HG02885 (cell line): Measurements from ENCODE around the gene PMM2.
A peak's percentile ranks its signal among the peaks of the same experiment; 100 is the strongest.

Source experiments
- ATAC-seq: cut with Tn5 transposase; IDR thresholded peaks from one replicate; pipeline ENCODE4 v1.9.1; 2021; ENCODE audit warnings: mild to moderate bottlenecking; ENCODE audit not compliant: unreplicated experiment, poor library complexity

The PMM2 gene

DNA sequence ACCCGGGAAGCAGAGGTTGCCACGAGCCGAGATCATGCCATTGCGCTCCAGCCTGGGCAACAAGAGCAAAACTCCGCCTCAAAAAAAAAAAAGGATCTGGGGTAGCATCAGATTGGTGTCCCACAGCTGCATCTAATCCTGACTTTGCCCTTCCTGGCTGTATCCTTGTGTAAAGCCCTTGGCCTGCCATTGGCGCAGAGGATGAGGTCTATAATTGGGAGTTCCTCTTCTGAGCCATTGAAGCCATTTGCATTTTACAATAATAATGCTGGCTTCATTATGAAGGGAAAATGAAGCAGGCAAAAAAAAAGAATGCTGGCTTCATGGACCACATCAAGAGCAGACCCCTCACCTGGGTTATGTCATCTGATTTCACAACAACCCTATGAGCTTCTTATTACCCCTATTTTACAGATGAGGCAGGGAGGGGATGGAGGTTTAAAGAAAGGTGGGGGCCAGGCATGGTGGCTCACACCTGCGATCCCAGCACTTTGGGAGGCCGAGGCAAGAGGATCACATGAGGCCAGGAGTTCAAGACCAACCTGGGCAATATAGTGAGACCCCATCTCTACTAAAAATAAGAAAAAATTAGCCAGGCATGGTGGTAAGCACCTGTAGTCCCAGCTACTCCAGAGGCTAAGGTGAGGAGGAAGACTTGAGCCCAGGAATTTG lies 83.3 kb downstream of the PMM2 start:
- ATAC-seq, result no peak

DNA sequence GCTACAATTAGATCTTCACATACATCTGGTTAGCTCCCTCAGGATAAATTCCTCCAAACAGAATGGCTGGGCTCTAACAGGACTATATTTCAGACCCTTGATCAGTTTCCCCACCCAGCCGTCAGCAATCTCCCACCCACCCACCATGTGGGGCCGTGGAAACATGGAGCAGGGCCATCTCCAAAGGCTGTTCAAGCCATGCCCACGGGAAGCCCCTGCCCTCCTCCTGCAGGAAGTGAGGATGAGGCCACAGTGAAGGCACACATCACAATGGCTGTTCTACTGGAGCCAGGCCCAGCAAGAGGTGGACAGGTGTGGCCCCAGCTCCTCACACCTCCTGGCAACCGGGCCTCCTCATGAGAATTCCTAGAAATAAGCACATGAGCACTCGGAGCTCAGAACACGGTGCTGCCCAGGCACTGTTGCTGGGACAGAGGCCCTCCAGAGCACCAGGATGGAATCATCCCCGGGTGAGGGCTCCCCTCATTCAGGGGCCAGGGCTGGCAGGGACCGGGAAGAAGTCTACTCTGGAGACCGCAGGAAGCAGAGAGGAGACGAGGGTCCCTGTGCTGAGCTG lies 84.5 kb downstream of the PMM2 start, which contains the start of gene LITAFD:
LITAFD (plus strand) TSS at position 311 of the 577 bp plus-strand sequence. CDS start 2,005 bp downstream, outside the sequence.
- ATAC-seq, result no peak

DNA sequence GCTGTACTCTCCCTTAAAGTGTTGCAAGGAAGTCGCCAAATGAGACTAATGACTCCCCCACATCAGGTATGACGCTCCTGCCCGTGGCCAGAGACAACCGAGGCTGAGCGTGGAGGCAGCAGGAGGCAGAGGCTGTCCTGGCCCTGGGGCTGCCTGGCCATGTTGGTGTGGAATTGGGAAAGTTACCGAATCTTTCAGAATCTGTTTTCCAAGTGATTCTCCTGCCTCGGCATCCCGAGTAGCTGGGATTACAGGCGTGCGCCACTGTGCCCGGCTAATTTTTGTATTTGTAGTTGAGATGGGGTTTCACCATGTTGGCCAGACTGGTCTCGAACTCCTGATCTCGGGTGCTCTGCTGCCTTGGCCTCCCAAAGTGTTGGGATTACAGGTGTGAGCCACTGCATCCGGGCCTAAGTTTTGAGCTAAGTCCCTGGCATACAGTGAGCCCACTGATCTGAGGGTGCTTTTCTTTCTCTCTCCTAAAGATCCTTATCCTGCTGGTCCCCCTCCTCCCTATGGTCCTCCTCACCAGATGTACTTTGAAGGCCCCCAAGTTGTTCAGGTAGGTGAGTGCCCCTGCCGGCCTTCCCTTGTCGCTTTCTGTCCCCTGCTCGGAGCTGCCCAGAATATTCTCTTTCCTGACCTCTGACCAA lies 85.2 kb downstream of the PMM2 start:
- ATAC-seq, result no peak

DNA sequence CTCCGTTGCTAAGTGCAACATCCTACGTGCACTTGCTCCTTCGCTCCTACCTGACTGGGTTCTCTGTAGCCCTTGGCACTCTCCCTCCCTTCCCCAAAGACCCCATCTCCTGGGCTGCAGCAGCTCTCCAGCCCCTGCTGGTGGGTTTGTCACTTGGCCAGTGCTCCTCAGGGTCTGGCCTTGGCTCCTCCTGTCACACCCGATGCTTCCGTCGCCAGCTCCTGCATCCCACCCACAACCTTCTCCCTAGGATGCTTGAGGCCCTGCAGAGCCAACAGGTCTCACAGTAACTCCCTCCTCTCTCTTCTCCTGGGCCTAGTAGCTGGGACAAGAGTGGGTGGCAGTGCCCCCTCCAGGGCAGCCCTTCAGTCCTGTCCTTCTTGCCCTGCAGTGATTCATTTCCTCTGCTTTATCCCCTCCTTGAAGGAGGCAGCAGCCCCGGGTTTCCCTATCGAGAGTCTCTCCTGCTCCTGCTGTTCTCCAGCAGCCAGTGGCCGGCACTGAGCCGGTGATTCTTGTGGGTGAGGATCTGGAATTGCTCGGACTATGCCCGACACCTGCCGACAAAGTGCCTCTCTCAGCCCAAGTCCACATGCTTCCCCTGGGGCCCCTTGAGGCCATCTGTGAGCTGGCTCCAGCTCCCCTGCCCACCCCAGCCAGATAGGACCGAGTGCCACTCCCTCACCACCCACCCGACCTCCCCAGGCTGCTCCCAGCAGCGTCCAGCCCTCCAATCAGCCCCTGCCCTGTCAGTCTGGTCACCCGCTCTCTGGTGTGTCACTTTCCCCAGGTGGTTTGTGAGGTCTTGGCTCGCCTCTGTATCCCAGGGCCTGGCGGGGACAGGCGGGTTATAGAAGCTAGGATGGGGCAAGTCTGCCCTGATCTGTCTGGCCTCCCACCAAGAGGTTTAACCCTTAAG lies 88.3 kb downstream of the PMM2 start:
- no peak for ATAC-seq

DNA sequence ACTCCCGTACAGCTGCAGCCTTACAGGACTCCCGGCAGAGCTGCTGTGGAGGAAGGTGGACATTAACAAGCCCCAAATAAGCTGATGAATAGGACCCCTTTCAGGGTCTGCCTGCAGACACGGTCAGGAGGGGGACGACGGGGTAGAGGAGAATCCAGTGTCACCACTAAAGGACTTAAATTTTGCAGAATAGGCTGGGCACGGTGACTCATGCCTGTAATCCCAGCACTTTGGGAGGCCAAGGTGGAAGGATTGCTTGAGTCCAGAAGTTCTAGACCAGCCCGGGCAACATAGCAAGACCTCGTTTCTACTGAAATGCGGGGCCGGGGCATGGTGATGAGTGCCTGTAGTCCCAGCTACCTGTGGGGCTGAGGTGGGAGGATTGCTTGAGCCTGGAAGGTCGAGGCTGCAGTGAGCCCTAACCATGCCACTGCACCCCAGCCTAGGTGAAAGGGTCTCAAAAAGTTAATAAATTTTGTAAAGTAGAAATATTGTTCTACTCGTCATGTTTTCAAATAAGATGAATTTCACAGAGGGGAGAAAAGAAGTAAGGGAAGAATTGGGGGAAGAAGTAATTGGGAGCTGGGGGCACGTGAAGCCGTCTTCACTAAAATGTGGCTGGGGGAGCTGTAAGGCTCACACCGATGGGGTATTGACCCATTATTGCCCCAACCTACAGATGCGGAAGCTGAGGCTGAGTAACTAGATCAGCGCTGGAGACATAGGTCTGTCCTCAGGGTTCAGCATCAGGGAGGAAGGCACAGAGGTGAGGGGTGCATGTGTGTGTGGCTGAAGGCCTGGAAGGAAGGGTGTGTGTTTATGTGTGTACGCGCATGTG lies 89.2 kb downstream of the PMM2 start:
- ATAC-seq, result no peak

DNA sequence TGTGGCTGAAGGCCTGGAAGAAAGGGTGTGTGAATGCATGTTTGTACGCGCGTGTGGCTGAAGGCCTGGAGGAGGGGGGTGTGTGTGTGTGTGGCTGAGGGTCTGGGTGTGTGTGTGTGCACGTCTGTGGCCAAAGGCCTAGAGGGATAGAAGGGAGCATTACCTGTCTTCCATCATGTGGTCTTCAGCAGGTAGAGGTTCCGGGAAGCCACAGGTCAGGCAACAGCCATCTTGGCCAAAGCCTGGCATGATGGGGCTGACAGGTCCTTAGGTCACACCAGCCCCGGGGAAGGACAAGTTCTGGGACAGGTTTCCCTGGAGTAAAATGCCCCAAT lies 89.8 kb downstream of the PMM2 start:
- no peak for ATAC-seq

DNA sequence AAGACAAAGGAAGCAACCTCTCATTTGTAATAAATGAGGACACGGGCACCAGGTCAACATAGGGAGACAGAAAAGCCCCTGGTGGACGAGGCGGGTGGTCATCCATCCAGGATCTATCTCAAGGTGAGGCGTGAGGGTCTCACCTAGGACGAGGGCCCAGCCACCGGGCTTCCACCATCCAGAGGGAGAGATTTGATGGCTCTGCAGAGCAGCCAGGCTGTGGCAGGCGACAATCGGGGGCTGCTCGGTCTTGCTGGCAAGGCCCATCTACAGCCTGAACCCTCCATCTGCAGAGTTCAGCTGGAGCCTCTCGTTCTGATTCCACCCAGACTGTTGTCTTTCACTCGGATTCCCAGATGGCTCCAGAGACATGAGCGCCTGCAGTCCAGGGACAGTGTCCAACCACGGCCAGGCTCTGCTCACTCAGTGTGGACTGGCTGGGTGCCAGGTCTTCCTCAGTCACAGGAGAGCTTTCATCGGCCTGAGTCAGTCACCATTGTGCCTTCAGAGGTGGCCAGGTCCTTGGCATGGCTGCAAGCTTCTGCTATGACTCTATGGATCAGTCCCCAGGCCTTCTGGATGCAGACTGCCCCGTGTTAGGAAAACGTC lies 90.4 kb downstream of the PMM2 start:
- no peak for ATAC-seq

DNA sequence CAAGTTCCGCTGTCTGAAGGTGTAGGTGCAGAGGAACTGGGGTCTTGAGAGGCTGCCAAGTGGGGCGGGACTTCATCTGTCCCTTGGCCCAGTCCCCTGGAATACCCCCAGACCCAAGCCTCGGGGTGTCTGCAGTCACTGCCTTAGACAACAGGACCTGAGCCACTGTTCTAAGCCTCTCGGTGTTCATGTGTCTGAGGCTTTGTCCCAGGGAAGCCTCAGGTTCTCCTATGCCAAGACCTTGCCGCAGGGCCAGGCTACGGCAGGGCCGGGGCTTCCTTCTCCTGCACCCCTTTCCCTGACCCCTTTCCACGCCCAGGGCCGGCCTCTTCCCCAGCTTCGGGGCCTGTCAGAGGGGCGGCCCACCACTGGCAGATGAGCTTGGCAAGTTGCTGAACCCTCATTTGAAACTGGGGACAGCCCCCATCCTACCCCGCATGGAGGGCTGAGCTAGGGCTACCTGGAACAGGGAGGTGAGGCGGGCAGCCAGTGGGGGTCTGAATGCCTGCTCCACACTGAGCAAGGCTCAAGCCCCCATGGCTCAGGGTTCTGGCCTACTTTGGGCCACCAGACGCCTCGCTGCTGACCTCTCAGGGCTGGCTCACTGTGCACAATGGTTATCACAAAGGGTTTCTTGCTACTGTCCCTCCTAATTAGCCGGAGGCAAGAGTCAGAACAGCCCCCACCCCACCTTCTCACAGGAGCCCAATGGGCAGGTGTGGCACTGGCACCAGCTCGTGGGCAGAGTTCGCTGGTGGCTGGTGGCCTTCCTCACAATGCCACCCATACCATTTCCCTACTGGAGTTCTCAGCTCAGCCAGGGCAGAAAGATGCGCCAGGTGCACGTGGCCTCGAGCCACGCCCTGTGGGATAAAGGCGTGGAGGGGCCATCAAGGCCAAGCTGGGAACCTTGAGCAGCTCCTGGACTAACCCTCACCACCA lies 91.6 kb downstream of the PMM2 start:
- no peak for ATAC-seq

DNA sequence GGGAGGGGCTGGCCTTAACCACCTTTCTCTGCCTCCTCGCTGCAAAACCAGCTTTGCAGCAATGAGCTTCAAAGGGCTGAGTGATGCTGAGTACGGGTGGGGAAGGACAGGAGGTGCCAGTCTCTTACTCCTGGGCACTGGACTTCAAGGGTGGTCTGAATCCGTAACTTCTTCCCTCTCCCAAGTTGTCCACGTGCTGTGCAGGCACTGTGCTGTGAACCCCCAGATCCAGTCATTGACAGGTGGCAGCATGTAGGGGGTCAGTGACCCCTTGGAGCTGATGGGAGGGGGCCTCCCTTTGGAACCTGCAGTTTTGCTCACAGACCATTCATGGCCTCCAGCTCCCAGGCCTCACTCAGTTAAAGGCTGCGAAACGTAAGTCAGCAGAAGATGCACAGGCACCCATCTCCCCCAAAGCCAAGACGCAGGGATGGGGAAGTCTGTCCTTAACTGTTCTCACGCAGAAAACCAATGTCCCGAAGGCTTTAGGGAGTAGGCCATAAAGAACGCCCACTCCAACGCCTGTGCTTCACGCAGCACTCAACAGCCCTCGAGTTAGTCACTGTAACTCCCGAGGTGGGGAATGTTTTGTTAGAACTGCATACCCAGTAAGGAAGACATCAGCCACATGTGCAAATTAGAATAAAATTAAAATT lies 92.4 kb downstream of the PMM2 start:
- ATAC-seq, result no peak

DNA sequence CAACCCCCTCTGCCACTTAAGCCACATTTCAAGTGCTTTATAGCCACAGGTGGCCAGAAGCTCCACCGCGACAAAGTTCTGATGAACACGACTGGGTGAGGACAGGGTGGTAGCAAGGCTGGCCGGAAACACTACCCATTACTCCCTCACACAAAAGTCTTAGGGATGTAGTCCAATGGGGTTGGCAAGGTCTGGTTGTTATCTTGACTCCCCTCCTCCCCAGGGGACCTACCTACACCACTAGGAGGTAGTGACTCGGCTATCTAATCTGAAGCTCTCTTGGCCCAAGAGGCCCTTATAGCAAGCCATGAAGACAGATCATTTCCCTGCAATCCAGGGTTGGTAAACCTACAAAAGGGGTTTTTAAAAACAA lies 92.9 kb downstream of the PMM2 start:
- ATAC-seq, result no peak

DNA sequence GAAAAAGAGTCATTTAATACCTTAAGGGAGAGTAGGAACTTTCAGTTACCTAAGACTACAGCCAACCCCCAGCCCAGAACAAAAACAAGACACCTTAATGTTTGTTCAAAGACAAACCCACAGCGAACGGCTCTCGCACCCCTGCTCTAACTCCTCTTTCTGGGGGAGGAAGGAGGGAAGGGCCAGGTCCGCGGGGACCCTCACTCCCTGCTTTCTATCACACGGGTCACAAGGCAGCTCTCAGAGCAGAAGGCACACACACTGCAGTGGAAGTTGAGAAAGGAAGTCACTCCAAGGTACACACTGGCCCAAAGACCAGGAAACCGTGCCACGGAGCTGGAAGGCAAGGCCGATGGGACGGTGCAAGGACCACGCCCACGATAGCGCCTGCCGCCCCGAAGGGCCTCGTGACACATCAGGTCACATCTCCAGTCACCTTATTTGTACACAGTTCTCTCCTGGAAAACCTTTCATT lies 94.5 kb downstream of the PMM2 start:
- peak; percentile 34 for ATAC-seq

DNA sequence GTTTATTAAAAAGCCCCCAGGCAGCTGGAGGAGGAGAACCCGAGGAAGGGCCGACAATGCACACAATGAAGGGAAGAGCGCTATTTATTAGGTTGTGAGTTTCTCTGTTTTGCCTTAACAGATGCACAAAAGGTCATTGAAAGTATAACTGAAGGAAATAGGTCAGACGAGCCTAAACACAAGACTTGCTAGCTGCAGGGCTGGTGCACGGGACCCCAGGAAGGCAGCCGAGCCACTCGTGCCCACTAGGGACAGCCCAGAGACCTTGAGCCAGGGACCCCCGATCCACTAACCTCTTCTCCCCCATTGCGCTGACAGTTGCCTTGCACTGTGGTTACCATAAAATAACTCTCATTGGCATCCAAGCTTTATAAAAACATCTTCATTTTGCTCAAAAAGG lies 95.8 kb downstream of the PMM2 start:
- no peak for ATAC-seq

DNA sequence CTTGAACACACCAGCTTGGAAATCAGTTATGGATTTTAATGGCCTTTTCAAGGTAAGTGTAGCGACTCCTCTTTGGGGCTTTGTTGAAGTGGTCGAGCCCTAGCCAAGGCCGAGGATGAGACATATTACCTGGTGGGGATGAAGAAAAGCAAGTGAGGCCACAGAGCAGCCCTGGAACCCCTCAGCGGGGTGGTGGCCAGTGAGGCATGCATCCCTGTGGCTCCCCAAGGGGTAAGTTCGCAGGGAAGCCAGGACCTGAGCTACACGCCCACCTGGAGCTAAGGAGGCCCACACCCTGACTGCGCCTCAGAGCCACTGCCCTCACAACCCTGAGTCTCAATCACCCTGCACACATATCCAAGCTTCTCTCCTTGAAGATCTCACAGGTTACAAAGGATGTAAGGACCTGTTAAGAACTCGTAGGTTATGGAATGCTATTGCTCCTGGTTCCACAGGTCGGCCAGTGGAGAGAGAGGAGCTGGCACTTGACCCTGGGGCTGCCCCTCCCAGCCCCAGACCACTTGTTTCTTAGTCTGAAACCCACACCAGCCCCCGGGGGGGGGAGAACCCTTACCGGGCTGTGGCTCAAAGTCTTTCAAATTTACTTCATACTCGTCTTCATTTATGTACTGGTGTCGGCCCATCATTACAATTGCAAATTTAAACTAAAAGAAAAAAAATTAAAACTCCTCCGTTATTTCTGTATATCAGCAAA lies 96.5 kb downstream of the PMM2 start:
- ATAC-seq, result no peak

DNA sequence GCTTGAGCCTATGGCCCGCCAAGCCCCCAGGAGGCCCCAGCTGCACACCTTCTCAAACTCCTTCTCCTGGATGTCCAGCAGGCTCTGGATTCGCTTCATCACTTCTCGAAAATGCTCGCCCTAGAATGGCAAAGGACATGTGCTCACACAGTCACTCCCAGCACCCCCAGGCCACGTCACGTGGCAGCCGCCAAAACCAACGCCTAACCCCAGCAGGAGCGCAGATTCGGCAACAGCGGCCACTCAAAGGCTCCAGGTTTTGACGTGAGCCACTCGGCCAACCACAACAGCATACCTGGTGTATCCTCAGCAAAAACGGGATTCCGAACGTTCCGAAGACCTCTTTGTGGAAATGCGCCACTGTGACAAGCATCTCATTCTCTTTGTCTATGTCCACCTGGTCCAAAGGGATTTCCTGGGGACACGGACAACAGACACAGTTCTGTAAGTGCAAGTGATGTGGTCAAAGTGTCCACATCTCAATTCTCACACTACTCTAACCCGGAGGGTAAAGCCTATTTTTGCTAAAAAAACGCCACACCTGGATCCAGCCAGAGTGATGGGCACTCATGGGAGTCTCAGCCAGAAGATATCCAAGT lies 97.2 kb downstream of the PMM2 start:
- no peak for ATAC-seq

DNA sequence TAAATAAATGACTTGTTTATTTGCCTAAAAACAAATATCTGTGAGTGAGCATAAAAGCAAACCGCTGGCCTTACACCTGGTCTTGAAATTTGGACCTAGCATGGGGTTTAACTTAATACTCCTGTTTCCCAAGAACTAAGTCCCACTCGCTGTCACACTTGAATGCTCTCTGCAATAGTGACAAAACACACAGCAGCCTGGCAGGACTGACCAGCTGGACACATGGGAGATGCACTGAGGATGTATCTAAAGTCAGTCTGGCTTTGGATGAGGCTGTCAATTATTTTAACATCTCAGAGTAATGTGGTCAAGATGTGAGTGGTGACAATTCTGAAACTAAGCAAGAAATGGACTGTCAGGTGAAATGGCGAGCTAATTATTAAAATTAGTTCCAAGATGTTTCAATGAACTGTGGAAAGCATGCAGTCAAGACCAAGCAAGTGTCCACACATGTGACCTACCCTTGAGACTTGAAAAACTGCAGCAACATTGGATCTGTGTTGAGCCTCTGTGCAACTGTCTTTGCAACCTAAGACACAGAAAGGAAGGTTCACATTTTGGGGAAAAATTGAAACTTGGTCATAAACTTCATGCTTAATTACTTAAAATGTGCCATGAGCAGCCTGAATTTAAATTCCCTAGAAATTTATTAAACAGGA lies 101.2 kb downstream of the PMM2 start:
- no peak for ATAC-seq
